GM19035 (cell line): Measurements from ENCODE around the gene ZCCHC2.

ENCODE experiments used
- ATAC-seq: cut with Tn5 transposase; IDR thresholded peaks from one replicate; pipeline ENCODE4 v1.9.1; 2021; ENCODE audit not compliant: unreplicated experiment

ZCCHC2 gene

GRCh38 chr18:62605685-62606084, 82.9 kb downstream of the ZCCHC2 start:
- ATAC-seq: no peak

DNA sequence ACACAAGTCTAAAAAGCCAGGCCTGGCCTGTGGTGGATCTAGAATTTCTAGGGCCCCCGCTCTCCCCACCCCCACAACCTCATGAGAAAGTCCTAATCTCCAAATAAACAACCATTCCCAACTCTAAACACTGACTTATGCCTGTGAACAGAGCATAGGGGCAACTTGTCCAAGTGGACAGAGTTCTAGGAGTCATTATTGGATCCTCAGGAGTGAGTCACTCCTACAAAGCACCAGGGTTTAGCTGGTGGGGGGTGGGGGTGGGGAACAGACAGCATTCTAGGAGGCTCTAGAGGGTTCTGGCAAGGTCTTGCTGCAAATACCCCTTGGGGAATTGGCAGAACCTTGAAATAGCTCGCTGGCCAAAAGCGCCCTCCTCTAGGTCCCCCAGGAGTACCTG, 83.3 kb downstream of the ZCCHC2 start:
- ATAC-seq: no peak

DNA sequence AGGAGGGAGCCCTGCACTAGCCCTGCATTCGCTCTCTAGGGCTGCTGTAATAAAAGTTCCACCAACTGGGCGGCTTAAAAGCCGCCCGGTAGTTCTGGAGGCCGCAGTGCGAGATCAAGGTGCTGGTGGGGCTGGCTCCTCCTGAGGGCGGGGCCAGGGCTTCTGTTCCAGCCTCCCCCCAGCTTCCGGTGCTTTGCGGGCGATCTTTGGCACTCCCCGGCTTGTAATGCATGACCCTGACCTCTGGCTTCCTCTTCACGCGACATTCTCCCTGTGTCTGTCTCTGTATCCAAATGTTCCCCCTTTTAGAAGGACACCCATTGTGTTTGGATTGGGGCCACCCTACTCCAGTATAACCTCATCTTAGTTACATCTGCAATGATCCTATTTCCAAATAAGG, 84.5 kb downstream of the ZCCHC2 start:
- ATAC-seq: no peak

- no peak for ATAC-seq
Measured at GRCh38 chr18:62607708-62608428, 85.0 kb downstream of the ZCCHC2 start.

- no peak for ATAC-seq
Measured at GRCh38 chr18:62609764-62610163, 86.9 kb downstream of the ZCCHC2 start.

- no peak for ATAC-seq
Measured at GRCh38 chr18:62610351-62610700, 87.5 kb downstream of the ZCCHC2 start.

DNA sequence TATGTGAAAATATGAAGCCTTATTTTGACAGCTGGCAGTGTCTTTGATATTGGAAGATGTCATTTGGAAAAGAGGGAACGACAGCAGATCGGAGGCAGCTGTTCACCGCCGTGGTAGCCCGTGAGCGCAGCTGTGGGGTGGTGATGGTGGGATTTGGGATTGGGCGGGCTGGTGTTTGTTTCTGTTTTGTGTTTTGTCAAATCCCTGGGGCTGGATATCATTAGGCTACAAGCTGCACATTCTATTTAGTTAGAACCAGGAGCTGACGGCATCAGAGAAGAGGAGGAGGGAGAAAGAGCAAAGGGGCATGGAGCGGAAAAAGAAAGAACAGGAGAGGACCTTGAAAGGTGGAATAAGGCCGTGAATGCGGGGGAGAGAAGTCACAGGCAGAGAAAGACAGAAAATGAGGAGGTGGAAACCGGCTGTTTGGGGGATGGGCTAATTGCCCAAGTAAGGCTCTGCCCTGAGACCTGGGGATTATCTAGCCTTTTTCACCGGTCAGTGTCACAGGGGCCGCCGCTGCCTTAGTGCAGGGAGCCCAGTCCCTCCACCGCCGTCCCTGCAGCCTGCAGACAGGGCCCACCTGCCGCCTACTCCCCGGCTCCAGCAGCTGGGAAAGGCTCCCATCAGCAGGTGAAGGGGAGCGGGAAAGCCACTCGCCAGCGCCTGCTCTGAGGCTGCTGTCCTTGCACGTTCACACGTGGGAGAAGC, 88.0 kb downstream of the ZCCHC2 start:
- ATAC-seq: no peak

DNA sequence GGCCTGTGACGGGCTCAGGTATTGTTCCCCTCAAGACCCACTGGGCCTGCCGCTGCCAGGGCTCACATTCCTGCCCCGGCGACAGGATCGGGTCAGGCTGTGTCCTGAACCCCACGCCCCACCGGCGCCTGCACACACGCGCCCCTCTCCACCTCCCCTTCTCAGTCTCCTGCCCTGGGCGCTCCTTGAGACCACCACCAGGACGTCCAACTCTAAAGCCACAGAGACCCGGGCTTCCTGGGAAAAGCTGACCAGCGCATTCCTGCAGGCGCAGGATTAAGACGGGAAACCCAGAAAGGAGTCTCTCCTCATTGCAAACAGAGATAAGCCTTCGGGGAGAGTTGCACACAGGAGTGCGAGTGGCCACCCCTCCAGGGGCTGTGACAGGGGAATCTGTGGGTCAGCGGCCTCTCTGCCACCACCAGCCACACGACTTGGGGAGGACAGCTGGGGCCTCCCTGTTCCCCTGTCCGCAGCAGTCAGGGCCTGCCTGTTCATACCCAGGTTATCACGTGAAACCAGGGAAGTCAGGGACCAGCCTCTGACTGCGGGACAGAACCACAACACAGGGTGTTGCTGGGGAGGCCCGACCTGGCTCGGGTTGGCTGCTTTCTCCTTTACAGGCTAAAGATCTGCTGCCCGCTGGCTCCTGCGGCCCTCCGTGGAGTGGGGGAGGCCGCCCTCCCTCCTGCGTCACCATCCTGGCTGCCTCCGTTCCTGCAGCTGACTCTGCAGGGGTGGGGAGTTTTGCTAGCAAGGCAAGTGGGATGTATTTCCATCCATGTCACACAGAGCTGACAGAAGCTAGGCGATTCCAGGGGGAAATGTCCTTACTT, 88.8 kb downstream of the ZCCHC2 start:
- no peak for ATAC-seq

- no peak for ATAC-seq
Measured at GRCh38 chr18:62612289-62612645, 89.4 kb downstream of the ZCCHC2 start.

DNA sequence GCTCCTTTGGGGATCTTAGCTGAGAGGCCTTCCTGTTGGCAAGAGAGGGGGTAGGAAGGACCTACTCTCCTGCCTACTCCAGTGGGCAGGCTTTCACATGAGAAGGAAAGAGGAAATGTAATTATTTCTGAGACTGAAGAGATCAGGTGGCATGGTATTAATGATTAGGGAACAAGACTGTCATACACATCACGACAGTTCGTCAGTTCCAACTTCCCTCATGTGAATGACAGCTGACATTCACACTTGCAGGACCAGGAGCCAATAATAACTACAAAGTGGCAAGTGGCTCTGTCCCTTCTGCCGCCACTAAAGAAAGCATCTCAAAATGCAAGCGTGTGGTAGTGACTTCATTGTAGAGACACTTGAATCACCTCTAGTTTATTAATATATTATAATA, 90.0 kb downstream of the ZCCHC2 start:
- ATAC-seq: no peak

GRCh38 chr18:62614494-62614893, 91.7 kb downstream of the ZCCHC2 start:
- ATAC-seq: no peak

- ATAC-seq: no peak
Measured at GRCh38 chr18:62616331-62616805, 93.5 kb downstream of the ZCCHC2 start.

- no peak for ATAC-seq
Measured at GRCh38 chr18:62617793-62618591, 95.2 kb downstream of the ZCCHC2 start.

- ATAC-seq: no peak
Measured at GRCh38 chr18:62618735-62619134, 95.9 kb downstream of the ZCCHC2 start.

- ATAC-seq: no peak
Measured at GRCh38 chr18:62621546-62621945, 98.7 kb downstream of the ZCCHC2 start.

- ATAC-seq: no peak
Measured at GRCh38 chr18:62625019-62625418, 102.2 kb downstream of the ZCCHC2 start.
